Astrocyte of the hippocampus (primary cell): ENCODE measurements around the gene TPRG1L.

Experiments
- DNase-seq: peaks from one replicate; pipeline ENCODE4 v3.0.0; 2011; ENCODE audit warnings: low read depth, low spot score

Gene TPRG1L

GRCh38 chr1:3628445-3628844 is 3.6 kb downstream of the TPRG1L start:
- no peak for DNase-seq

- DNase-seq: no peak
These were observed 4.8 kb downstream of the TPRG1L start for GRCh38 chr1:3629561-3630160.

- DNase-seq: no peak
These were observed 5.4 kb downstream of the TPRG1L start for GRCh38 chr1:3630161-3630611.

GRCh38 chr1:3630914-3631313 is 6.1 kb downstream of the TPRG1L start:
- DNase-seq: no peak

- DNase-seq: peak; percentile 58
These were observed 6.8 kb downstream of the TPRG1L start for GRCh38 chr1:3631320-3632260.

- no peak for DNase-seq
These were observed 7.5 kb downstream of the TPRG1L start for GRCh38 chr1:3632298-3632697.

- DNase-seq: no peak
These were observed 8.0 kb downstream of the TPRG1L start for GRCh38 chr1:3632716-3633343.

GRCh38 chr1:3633344-3634058 is 8.7 kb downstream of the TPRG1L start:
- DNase-seq: no peak

- no peak for DNase-seq
These were observed 9.4 kb downstream of the TPRG1L start for GRCh38 chr1:3634059-3634800.

- DNase-seq: no peak
These were observed 11.3 kb downstream of the TPRG1L start for GRCh38 chr1:3636080-3636479.

GRCh38 chr1:3636531-3636930 is 11.7 kb downstream of the TPRG1L start:
- no peak for DNase-seq

GRCh38 chr1:3638027-3638426 is 13.2 kb downstream of the TPRG1L start:
- no peak for DNase-seq

- DNase-seq: no peak
These were observed 13.9 kb downstream of the TPRG1L start for GRCh38 chr1:3638676-3639075.

- no peak for DNase-seq
These were observed 14.6 kb downstream of the TPRG1L start for GRCh38 chr1:3639397-3639911.

GRCh38 chr1:3640121-3640837 is 15.5 kb downstream of the TPRG1L start:
- no peak for DNase-seq

- no peak for DNase-seq
These were observed 16.4 kb downstream of the TPRG1L start for GRCh38 chr1:3641046-3641760.

- no peak for DNase-seq
These were observed 17.0 kb downstream of the TPRG1L start for GRCh38 chr1:3641816-3642215.

- DNase-seq: no peak
These were observed 18.3 kb downstream of the TPRG1L start for GRCh38 chr1:3642919-3643675.

- DNase-seq: no peak
These were observed 19.5 kb downstream of the TPRG1L start for GRCh38 chr1:3644273-3644672.
